OCI-LY7 (cell line): ENCODE data around the gene TIMM10.

Experiments used
- EZH2phosphoT487 ChIP-seq: fragments of 200-600 bp; sonication (generic); IDR thresholded peaks from 2 replicates; pipeline ENCODE4 v1.6.1; 2018; ENCODE audit warnings: low read depth, borderline replicate concordance, mild to moderate bottlenecking, mixed run types, antibody characterized with exemption, low read length, moderate library complexity, mixed read lengths
- TF ChIP-seq, protein P1 (sequence below): fragments of 200-600 bp; sonication (generic); conservative IDR thresholded peaks from 2 replicates; pipeline ENCODE4 v1.5.1; 2014; ENCODE audit warnings: mild to moderate bottlenecking, antibody characterized with exemption, low read length, moderate library complexity, mixed read lengths

DNA sequence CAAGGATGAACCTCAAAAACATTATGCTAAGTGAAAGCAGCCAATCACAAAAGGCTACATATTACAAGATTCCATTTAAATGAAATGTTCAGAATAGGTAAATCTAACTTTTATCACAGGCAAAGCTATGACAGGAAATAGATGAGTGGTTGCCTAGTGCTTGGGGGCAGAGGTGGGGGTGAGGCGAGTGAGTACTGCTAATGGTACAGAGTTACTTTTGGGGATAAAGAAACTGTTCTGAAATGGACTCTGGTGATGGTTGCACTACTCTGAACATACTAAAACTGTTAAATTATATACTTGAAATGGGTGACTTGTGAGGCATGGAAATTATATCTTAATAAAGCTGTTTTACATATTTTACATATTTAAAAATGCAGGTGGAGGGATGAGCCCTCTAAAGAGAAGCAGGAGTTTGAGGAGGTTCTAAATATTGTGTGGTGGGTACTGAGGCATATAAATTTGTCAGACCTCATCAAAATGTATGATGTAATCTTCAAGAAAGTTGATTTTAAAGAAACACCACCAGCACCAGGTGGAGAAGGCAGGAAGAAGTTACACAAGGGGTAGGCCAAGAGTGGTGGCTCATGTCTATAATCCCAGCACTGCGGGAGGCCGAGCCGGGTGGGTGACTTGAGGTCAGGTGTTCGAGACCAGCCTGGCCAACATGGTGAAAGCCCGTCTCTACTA is 18.7 kb downstream of the TIMM10 start:
- TF ChIP-seq, protein P1, sequence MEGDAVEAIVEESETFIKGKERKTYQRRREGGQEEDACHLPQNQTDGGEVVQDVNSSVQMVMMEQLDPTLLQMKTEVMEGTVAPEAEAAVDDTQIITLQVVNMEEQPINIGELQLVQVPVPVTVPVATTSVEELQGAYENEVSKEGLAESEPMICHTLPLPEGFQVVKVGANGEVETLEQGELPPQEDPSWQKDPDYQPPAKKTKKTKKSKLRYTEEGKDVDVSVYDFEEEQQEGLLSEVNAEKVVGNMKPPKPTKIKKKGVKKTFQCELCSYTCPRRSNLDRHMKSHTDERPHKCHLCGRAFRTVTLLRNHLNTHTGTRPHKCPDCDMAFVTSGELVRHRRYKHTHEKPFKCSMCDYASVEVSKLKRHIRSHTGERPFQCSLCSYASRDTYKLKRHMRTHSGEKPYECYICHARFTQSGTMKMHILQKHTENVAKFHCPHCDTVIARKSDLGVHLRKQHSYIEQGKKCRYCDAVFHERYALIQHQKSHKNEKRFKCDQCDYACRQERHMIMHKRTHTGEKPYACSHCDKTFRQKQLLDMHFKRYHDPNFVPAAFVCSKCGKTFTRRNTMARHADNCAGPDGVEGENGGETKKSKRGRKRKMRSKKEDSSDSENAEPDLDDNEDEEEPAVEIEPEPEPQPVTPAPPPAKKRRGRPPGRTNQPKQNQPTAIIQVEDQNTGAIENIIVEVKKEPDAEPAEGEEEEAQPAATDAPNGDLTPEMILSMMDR = no peak
- TF ChIP-seq EZH2phosphoT487 = no peak
